A172 (cell line): ENCODE measurements around the gene NIPSNAP3A. TPM values are rescaled to one million over a fixed set of nuclear protein-coding genes. Genes with fewer than 3 reads are reported as not detected.
"Not testable (repeated sequence)": the region's sequence is repeated elsewhere in the genome, so short reads cannot be mapped to it uniquely, and the experiment has no call there.

ENCODE experiments used
- DNase-seq: peaks from one replicate; pipeline ENCODE4 v3.0.0-alpha.2; 2015; ENCODE audit warnings: low spot score
- total RNA-seq: library from RNA; depleted of rRNA; stranded (reverse); fragments of >200 nt; shearing (Covaris generic); gene quantifications from 2 replicates; pipeline ENCODE4 v1.2.3, GENCODE V29; 2014; rRNA removed

The NIPSNAP3A gene
- 103 and 105 TPM in 2 replicates for total RNA-seq

DNA sequence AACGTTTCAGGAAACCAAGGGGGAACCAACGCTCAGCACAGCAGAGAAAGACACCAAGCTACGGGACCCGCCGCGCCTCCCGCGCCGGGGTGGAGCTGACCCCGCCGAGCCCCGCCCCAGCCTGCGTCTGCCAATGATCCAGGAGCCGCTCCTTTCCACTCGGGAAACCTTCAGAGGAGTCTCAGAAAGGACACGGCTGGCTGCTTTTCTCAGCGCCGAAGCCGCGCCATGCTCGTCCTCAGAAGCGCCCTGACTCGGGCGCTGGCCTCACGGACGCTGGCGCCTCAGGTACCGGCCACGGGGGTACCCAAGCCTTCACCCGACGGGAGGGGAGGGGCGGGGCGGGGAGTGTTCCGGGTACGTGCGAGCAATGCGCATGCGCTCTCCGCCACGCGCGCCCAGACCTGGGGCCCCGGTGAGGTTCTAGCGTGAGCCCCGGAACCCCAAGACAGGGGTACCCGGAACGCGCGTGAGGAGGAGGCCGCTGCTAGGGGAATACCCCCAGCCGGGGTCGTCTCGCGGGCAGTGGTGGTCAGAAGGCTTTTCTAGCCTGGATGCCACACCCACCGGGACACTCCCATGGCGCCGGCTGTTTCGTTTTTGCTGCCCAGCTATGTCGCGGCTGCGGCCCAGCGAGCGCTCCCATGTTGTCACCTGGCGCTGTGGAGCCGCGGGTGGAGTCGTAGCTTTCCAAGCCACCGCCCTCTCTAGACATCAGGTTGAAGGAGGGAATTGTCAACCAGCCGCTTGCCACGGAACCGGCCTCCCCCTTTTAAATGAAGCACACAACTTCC lies at the start of gene NIPSNAP3A:
NIPSNAP3A (plus strand) TSS at position 119 of the 794 bp plus-strand sequence; CDS start at position 229, 110 bp downstream.
- DNase-seq: peak; percentile 81

GRCh38 chr9:104700306-104700705 lies 47.2 kb upstream of the NIPSNAP3A start:
- DNase-seq: no peak

DNA sequence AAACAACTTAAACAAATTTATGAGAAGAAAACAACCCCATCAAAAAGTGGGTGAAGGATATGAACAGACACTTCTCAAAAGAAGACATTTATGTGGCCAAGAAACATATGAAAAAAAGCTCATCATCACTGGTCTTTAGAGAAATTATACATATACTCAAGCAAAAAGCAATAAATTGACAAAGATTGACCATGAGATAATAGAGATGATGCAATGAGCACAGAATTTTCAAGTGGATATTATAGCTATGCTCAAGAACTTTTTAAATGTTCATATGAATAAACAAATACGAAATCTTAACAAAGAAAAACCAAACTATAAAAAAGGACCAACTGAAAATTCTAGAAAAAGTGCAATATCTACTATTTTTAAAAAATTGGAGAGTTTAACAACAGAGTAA lies 38.7 kb upstream of the NIPSNAP3A start:
- not testable (repeated sequence) for DNase-seq

GRCh38 chr9:104711604-104712003 lies 35.9 kb upstream of the NIPSNAP3A start:
- no peak for DNase-seq

- DNase-seq: no peak
These were observed 22.5 kb upstream of the NIPSNAP3A start for GRCh38 chr9:104725014-104725413.

GRCh38 chr9:104738452-104738851 lies 9.0 kb upstream of the NIPSNAP3A start:
- DNase-seq: no peak

GRCh38 chr9:104740621-104741020 lies 6.9 kb upstream of the NIPSNAP3A start:
- peak; percentile 50 for DNase-seq

DNA sequence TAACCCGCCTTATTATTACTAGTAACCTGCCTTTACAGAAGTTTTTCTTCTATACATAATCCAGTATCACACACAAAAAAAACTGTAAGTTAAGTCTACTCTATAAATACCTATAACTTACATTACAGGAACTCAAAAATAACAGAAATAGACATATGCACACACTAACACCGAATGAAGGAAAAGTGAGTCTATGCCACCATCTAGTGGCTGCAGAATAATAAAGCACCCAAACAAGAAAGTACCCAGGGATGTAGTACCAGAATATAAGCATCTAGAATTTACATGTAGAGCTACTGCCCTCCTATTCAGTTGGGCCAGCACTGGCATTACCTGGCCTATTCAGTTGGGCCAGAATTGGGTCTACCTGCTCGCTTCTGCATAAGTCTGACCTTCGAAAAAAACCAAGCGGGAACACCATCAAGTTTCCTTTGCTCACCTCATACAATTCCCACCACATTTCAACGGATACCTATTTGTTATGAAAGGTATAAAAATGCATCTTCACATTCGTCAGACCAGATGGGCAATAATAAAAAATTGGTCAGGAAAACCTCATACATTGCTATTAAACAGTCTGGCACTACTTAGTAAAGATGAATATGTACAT lies 4.0 kb upstream of the NIPSNAP3A start:
- DNase-seq: peak; percentile 69

GRCh38 chr9:104745852-104746251 lies 1.6 kb upstream of the NIPSNAP3A start:
- DNase-seq: no peak

DNA sequence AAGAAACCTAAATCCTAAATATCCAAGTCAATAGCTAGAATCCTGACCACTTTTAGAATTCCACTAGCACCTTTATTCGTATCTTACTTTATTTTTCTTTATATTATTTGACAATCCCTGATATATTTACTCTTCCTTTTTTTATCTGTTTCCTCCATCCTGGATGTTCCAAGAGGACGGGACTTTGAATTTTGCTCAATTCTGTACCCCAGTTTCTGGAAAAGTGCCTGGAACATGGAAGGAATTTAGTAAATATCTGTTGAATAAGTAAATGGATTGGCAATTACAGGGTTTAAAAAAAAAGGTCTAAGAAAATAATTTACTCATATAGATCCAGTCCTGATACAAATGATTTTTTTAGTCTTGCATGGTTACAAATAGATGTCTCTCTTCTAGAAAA lies 1.2 kb upstream of the NIPSNAP3A start:
- no peak for DNase-seq

DNA sequence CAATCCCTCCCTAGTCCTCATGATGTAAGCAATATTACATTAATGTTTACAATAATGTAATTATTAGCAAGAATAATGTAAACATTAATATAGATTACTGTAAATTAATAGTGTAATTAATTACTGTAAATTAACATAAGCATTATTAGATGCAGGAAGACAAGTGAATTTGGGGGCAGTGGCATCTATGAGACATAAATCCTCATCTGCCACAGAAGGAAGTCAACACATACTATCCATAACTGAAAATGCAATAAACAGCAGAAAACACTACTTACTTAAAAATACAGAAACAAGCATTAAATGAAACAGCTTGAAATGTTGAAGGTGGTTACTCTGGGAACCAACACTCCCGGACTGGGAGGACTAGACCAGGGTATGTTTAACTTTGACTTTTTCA lies 685 bp upstream of the NIPSNAP3A start:
- DNase-seq: peak; percentile 12

GRCh38 chr9:104747245-104747564 lies 278 bp upstream of the NIPSNAP3A start:
- DNase-seq: no peak

DNA sequence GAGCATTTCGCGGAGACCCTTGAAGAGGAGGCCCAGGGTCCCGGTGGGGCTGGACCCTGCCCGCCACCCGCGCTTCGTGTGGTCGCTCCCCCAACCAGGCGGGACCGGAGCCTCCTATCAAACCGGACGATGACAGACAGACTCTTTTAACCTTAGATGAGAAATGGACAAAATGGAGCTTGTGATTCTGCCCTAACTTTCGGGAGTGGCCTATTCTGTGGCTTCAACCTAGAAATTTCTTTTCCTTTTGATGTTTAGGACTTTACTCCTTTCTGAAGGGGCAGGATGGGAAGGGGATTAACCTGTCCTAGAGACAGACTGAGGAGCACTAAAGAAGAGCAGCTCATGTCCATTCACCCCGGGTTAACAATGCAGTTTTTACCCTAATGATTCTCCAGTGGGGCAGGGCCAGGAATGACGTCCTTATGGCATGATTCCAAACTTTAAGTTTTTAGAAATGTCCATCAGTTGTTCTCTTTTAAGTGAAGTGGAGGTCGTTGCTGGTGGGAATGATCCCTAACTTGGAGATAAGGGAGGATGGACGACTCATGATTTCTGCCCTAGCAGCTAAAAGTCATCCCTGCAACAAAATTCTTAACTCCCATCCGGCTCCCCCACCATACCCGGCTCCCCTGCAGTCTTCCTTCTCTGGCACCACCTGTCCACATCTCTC lies 1.0 kb downstream of the NIPSNAP3A start:
- peak; percentile 48 for DNase-seq

- no peak for DNase-seq
These were observed 2.8 kb downstream of the NIPSNAP3A start for GRCh38 chr9:104750185-104750767.

DNA sequence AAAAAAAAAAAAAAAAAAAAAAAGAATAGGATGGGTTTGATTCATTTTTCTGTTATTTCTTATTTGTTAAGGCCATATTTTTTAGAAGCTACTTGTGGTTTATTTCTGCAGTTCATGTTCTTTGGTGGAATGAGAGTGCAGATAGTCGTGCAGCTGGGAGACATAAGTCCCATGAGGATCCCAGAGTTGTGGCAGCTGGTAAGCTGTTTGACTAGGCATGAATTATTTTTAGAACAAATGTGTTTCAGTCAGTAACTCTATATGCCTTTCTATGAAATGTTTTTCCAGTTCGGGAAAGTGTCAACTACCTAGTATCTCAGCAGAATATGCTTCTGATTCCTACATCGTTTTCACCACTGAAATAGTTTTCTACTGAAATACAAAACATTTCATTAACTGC lies 11.5 kb downstream of the NIPSNAP3A start:
- DNase-seq: no peak

DNA sequence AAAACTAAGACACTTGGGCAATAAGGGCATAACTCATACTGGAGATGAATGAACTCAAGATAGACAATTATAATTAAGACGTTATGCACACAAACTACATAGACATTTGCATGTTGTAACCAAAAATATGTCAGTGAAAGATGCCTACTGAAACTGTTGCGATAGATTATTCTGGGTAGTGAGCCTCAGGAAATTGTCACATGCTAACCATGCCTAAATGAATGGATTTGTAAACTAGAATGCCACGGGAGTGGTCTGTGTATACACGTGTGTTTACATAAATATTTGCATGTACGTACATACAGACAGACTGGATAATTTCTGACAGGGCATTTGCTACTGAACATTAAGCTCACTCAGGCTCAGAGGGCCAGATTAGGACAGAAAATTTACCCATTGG lies 17.7 kb downstream of the NIPSNAP3A start:
- no peak for DNase-seq

DNA sequence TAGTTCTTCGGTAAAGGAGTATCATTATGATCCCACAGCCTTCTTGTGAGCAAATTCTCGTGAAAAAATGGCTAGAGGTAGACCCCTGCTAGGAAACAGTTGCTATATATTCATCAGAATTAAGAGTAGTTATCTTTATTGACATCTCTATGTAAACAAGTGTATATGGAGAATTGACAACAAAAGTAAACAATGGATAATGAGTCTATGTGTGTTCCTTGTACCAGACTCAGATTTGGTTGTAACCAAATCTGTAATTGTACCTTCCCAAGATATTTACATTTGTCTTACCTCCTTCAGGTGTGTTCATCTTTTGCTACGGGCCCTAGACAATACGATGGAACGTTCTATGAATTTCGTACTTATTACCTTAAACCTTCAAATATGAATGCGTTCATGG lies 18.5 kb downstream of the NIPSNAP3A start:
- no peak for DNase-seq

GRCh38 chr9:104767507-104767906 lies 20.0 kb downstream of the NIPSNAP3A start:
- DNase-seq: no peak

GRCh38 chr9:104769029-104769428 lies 21.5 kb downstream of the NIPSNAP3A start:
- DNase-seq: not testable (repeated sequence)

DNA sequence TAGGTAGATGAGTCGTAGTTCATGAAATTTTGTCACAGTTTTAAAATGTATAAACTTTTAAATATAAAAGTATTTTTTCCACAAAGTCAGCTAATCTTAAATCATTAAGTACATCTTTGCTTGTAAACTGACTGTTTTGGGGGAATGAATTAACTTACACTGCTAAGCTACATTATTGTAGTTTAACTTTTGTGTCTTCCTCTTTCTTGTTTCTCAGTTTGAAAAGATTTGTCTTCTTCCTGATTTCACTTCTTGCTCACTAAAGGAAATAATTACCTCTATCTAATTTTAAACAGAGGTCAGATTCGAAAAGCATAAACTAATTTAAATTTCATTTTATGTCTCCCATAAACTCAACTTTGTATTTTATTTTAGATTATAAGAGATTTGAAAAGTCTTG lies 22.2 kb downstream of the NIPSNAP3A start:
- DNase-seq: no peak

GRCh38 chr9:104772714-104773510 lies 25.4 kb downstream of the NIPSNAP3A start:
- DNase-seq: no peak

GRCh38 chr9:104774132-104774531 lies 26.6 kb downstream of the NIPSNAP3A start:
- no peak for DNase-seq
